HFF-Myc (cell line): ENCODE measurements around the gene SORL1.

ENCODE experiments used
- DNase-seq: peaks from one replicate; pipeline ENCODE4 v3.0.0-alpha.2; 2011; ENCODE audit warnings: low read depth; ENCODE audit errors: extremely low read depth
- H3K4me3 ChIP-seq: replicated peaks from 2 replicates; pipeline ENCODE4 v1.5.1; 2011; ENCODE audit warnings: low read depth, mild to moderate bottlenecking, control low read depth, low read length
- TF ChIP-seq, protein P1 (sequence below): IDR thresholded peaks from 2 replicates; pipeline ENCODE4 v1.5.1; 2012; ENCODE audit warnings: mild to moderate bottlenecking, low read depth, low read length, control low read depth; ENCODE audit errors: missing control alignments

SORL1 gene

DNA sequence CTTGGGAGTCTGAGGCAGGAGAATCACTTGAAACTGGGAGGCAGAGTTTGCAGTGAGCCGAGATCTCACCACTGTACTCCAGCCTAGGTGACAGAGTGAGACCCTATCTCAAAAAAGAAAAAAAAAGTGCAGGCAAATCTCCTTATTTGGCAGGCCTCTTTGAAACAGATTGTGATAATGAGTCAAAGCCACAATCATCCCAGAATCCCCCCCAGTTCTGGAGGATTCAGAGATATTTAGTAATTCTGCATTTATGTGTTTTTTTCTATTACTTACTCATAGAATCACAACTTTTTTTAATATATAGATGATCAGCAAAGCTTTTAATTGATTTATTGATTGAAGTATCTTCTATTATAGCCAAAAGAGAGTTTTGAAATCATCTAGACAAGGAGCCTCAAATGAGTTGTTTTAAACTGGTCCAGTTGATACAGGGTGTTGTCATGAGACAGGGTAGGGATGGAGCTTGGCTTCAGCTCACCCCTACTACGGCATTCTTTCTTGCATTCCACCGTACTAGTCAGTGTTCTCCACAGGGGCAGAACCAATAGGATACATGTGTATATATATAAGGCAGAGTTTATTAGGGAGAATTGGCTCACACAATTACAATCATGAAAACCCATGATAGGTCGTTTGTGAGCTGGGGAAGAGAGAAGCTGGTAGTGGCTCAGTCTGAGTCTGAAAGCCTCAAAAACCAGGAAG, 39.3 kb upstream of the SORL1 start:
- DNase-seq: no peak
- TF ChIP-seq, protein P1, sequence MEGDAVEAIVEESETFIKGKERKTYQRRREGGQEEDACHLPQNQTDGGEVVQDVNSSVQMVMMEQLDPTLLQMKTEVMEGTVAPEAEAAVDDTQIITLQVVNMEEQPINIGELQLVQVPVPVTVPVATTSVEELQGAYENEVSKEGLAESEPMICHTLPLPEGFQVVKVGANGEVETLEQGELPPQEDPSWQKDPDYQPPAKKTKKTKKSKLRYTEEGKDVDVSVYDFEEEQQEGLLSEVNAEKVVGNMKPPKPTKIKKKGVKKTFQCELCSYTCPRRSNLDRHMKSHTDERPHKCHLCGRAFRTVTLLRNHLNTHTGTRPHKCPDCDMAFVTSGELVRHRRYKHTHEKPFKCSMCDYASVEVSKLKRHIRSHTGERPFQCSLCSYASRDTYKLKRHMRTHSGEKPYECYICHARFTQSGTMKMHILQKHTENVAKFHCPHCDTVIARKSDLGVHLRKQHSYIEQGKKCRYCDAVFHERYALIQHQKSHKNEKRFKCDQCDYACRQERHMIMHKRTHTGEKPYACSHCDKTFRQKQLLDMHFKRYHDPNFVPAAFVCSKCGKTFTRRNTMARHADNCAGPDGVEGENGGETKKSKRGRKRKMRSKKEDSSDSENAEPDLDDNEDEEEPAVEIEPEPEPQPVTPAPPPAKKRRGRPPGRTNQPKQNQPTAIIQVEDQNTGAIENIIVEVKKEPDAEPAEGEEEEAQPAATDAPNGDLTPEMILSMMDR: no peak
- H3K4me3 ChIP-seq: no peak overlapping the region

DNA sequence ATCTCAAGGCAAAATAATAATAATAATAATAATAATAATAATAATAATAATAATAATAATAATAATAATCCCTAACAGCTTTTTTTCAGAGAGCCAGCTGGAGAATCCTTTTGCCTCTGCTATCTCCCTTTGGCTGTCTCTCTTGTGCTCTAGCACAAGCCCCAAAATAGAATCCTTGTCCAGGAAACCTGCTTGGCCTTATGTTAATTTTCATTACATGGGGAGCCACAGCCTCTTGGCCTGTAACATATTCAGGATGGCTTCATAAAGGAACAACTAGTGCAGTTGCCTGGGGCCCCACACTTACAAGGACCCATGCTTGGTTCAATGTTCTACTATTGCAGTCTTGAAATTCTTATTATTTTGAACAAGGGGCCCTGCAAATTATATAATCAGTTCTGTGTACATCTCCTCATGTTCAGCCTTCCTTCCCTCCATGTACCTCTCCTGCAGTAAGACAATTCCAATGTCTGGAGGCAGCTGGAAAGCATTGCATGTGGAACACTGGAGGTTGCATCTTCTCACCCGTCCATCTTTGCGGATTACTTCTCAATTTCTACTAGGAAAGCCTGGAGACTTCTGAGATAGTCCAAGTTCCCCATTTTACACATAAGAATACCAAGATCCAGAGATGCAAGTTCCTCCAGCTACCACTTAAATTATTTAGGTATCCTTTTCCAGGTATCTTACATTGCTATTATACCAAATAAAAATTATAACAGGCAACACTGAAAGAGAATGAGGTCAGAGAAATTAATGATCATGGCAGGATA, 37.8 kb upstream of the SORL1 start:
- DNase-seq: no peak
- TF ChIP-seq, protein P1: no peak
- no peak overlapping the region for H3K4me3 ChIP-seq

DNA sequence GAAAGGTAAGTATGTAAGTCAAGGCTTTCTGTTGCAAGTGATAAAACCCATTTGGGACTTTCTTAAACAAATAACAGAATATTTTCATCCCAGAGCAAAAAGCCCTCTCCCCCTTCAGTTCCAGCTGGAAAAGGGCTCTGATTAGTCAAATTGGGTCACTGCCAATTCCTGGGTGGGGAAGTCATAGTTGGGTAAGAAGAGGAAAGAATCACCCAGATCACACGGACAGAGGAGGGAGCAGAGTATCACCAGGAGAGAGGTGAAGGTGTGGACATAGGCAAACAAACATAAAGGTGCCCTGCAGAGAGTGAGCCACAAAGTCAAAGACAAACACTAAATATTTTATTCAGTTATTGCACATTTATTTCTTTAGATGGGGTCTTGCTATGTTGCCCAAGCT, 36.3 kb upstream of the SORL1 start:
- DNase-seq: no peak
- TF ChIP-seq, protein P1: no peak

DNA sequence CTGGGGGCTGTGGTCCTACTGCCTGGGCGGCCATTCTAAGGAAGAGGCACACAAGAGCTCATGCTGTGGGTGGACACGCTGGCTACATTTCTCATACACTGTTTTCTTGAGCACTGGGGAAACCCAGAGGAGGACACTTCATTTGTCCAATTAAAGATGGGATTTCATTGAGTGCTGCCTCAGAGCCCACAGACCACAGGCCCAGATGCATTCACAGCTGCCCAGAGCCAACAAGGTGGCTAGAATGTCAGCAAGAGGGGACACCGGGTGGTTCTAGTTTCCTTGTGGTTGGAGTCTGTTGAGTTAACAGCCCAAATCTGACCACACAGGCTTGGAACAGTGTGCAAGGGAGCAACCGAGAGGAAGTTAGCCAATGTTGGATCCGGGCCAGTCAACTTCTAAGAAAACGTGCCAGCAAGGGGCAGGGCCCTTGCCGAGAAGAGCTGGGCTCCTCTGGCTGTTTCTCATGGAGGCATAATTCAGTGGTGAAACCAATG, 35.0 kb upstream of the SORL1 start:
- DNase-seq: peak; percentile 83
- TF ChIP-seq, protein P1: no peak
- no peak overlapping the region for H3K4me3 ChIP-seq

More for the DNA sequence above, 36.3 kb upstream of the SORL1 start:
- H3K4me3 ChIP-seq: no peak overlapping the region

DNA sequence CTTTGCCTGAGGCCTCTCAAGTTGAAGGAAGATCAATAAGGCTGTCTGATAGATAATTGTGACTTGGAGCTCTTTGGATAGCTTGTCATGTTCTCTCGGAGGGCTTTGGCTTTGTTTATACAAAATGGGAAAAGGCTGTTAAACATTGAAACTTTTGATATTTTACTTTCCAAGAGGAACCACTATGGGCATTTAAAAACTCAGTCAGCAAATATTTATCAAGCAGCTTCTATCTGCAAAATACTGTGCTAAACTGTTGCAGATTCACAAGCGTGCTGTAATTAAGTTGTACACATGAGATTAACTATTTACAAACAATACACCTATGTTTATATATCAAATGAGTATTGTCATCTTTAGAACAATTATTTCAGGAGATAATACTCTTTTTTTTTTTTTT, 34.5 kb upstream of the SORL1 start:
- no peak for DNase-seq
- TF ChIP-seq, protein P1: no peak
- no peak overlapping the region for H3K4me3 ChIP-seq

DNA sequence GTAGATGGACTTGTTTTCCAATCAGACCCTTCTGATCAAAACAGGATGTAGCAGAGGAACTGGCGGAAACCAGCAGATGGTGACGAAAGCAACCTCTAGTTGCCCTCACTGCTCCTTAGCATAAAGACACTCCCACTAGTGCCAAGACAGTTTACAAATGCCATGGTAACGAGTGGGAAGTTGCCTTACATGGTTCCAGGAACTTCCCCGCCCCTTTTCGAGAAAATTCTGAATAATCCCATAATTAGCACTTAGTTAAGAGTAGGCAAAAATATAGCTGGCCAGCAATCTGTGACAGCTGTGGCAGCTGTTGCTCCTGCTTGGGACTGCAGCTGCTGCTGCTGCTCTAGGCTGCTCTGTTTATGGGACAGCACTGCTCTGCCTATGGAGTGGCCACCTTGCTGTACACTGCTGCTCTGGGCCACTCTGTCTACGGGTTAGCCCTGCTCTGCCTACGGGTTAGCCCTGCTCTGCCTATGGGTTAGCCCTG, 33.4 kb upstream of the SORL1 start:
- no peak for DNase-seq
- no peak overlapping the region for H3K4me3 ChIP-seq
- TF ChIP-seq, protein P1: no peak
